Measurements from ENCODE around the gene C9orf85.
"Not testable (repeated sequence)": the region's sequence is repeated elsewhere in the genome, so short reads cannot be mapped to it uniquely, and the experiment has no call there.

Gene C9orf85, protein sequence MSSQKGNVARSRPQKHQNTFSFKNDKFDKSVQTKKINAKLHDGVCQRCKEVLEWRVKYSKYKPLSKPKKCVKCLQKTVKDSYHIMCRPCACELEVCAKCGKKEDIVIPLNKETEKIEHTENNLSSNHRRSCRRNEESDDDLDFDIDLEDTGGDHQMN

DNA sequence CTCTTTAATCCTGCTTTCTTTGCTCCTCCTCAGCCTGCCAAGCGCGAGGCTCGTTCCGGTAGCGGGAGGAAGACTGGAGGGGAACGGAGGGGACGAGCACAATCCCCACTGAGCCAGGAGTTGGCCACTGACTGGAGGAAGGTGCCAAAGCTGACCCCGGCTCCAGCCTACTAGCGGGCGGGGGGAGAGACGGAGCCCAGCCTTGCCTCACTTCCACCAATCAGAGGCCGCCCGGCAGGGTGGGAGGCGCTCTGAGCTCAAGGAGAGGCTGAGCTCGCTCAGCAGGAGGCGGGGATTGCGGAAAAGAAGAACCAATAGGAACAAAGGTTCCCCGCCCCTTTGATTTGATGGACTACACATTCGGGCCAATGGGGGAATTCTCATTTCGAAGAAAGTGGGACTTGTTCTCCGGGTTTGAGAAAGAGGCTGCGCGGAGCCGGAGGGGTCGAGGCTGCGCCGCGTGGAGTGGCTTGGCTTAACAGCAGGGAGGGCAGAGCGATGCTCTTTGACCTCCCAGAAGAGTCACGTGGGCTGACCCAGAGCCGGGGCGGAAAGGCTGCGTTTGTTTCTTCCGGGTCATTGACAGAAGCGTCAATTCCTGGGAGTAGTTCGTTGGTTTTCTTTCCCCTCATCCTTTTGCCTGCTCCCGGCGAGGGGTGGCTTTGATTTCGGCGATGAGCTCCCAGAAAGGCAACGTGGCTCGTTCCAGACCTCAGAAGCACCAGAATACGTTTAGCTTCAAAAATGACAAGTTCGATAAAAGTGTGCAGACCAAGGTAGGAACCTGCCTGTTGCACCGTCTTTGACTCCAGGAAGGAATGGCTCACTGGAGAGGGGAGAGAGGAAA lies at the start of gene C9orf85, which contains the start of gene ABHD17B:
C9orf85 (plus strand) TSS at position 579 of the 847 bp plus-strand sequence; CDS start at position 675, 96 bp downstream.
ABHD17B (minus strand) TSS at position 133 of the 847 bp plus-strand sequence. CDS start 36,113 bp downstream, outside the sequence.
- peak; percentile 99 for DNase-seq

DNA sequence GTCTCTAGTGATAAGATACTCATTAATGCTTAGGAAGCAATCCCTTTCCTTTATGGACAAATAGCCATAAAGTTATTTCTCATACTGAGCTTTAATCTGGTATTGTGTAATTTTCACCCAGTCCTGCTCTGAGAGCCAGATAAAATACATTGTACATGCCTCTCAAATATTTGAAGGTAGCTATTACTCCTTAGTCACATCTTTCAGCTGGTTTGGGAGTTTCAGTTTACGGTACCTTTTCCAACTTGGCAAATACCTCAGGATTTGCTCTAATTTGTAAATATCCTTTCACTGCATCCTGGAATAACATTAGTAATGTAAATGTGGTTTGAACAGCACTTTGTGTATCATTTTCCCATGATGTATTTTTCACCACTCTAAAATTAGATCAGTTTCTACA lies 47.8 kb upstream of the C9orf85 start:
- DNase-seq, result no peak

DNA sequence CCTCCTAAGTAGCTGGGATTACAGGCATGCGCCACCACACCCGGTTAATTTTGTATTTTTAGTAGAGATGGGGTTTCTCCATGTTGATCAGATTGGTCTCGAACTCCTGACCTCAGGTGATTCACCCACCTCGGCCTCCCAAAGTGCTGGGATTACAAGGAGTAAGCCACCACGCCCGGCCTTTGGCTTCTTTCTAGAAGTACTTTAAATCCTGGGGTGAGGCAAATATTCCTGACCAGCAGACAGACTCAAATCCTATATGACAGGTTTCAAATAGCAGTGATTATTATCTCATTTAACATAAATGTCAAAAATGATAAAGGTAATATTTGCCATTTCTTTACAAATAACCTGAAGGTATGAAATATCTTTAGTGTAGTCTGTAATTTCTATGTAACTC lies 36.1 kb upstream of the C9orf85 start:
- no peak for DNase-seq

DNA sequence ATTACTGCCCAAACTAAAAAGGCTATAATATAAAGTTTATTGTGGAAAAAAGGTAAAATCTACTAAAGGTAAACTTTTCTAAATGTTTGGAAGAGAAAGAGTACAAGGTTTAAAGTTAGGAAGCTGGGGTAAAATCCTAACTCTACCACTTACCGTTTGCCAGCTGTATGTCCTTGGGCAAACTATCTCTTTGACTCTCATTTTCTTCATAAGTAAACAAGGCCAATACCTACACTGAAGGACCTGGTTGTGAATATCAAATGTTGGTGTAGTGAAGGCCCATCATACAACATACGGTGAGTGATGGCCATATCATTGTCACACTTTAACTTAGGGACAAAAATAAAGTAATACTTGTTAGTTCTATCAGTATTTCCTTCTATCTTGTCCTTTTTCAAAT lies 35.3 kb upstream of the C9orf85 start:
- DNase-seq, result no peak

DNA sequence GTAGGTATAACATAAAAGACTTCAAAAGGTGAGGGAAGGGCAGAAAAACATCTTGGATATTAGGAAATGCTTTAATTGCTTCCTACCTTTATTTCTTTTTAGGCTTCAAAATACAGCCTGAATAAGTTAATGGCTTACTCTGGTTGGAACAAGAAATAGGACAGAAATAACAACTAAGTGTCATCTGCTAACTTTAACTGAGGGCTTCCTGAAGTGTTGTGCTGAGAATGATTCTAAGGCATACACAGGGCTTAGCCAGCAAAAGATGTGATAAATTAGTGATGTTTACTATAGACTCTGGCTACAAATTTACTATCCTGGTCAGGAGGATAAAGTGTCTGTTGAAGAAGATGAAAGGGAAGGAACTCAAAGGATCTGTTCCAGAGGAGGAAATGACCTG lies 34.6 kb upstream of the C9orf85 start:
- DNase-seq, result no peak

DNA sequence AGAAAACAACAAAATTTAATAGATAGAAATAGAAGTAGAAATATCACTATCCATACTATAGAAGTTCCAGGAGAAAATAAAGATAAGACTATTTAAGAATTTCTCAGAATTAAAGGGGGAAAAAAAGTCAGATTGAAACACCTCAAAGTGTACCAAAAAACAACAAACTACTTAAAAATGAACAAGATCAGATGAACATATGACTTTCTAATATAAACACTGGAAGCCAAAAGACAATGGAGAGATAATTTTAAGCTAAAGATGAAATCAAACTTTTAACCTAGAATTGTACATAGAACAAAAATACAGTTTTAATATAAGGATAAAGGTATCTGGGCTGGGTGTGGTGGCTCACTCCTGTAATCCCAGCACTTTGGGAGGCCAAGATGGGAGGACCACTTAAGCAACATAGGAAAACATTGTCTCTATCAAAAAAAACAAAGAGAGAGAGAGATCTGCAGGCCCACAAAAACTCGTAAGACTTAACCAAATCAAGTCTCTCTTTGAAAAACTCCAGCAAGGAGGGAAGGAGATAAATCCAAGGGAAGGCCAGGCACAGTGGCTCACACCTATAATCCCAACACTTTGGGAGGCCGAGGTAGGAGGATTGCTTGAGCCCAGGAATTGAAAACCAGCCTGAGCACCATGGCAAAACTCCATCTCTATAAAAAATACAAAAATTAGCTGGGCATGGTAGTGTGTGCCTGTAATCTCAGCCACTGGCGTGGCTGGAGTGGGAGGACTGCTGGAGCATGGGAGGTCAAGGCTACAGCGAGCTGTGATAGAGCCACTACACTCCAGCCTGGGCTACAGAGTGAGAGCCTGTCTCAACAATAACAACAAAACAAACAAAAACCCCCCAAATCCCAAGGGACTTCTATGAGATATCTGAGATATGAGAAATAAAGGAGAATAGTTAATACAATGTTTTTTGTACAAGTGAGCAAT lies 32.8 kb upstream of the C9orf85 start:
- no peak for DNase-seq

DNA sequence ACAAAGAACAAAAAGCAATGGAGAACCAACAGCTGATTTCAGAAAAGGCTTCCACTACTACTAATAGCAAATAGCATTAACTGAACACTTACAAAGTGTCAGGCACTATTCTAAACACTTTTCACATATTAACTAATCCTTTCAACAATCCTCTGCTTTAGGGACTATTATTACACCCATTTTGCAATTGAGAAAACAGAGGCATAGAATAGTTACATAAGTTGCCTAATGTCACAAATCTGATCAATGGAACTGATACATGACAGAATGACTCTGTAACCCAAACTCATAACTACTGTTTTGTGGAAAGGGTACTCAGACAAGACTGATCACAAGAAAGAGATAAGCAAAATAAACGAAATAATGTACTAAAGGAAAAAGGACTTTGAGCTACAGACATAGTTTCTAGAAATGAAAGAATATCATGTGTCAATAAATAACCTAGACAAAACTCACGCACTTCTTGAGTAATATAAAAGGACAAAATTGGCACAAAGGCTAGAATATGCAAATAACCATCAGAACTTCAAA lies 31.7 kb upstream of the C9orf85 start:
- DNase-seq, result no peak

DNA sequence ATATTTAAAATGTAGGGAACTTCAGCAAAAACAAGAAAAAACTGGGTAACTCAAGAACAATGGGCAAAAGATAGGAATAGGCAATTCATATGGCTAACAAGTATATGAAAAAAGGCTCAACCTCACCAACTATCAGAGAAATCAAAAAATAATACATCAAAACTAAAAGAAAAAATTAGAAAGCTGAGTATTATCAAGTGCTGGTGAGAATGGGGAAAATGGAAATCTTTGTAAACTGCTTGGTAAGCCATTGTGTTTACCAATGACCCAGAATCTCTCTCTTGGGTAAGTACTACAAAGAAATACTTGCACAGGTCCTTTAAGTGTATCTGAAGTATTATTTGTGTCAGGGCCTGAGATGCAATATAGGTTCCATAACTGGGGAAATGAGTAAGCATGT lies 27.4 kb upstream of the C9orf85 start:
- DNase-seq, result no peak

DNA sequence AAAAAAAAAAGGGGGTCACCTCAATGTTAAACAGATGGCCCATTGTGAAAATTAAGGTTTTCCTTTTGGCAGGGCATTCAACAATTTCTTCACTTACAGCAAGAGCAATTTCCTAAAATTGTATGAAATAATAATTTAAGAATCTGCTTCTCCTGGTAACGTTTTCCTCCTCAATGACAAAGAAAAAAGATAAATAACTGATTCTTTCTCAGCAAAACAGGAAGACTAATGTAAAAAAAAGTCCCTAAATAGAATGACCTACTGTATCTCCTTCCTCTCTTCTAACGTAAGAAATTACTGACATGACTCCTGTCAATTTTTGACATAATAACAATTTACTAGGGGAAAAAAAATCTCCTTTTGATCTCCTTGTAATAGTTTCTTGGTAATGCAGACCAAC lies 26.0 kb upstream of the C9orf85 start:
- DNase-seq, result no peak

DNA sequence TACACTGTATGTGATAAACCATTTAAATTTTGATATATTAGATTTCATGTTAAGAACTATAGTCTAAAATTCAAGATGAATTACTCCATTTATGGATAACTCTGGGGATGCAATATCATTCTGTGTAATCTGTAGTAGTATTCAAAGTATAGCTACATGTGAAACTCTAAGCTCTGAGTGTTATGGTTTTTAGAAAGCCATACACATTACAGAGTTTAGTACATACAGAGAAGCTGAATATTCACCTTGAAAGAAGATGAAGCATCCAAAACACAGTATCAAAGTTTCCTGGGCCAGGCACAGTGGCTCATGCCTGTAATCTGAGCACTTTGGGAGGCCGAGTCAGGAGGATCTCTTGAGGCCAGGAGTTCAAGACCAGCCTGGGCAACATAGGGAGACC lies 25.4 kb upstream of the C9orf85 start:
- no peak for DNase-seq

DNA sequence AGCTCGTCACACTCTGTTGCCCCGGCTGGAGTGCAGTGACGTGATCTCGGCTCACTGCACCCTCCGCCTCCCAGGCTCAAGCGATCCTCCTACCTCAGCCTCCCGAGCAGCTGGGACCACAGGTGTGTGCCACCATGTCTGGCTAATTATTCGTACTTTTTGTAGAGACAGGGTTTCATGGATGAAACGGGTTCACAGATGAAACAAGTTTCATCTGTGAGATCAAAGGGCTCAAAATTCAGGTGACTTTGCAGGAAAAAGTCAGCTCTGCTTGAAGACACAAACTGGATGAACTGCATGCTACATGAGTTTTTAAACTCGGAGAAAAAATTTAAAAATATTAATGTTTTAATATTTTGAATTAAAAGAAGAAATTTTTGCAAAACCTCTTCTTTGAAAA lies 24.9 kb upstream of the C9orf85 start:
- no peak for DNase-seq

DNA sequence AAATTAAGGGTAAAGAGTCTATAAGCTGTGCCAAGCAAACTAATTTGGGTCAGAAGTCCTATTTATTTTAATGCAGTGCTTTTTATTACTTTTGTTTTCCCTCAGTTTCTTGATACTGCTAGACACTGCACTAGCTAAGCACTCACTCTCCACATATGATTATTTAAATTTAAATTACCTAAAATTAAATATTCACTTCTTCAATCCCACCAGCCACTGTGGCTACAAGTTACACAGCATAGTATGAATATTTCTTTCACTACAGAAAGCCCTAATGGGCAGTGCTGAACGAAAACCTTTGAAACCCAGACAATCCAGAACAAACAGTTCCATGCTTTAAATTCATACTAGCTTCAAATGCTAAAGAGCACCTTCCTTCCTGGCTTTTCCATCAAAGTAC lies 24.1 kb upstream of the C9orf85 start:
- no peak for DNase-seq

DNA sequence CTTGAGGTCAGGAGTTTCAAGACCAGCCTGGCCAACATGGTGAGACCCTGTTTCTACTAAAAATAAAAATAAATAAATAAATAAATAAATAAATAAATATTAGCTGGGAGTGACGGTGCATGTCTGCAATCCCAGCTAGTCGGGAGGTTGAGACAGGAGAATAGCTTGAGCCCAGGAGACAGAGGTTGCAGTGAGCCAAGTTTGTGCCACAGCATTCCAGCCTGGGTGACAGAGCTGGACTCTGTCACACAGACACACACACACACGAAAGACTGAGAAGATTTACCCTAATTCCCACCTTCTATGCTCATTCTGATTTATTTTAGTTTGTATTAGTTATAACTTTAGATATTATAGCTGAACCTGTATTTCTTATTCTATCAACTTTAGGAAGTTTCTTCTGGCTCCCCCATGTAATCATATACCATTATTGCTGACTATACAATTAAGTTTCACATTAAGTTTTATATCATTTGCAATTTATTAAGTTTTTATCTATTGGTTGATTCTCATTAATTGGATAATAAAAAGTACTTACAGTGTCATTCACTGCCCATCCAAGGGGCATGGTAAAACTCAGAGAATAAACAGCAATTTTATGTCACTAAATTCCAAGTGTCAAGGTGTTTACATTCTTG lies 21.3 kb upstream of the C9orf85 start:
- DNase-seq, result no peak

DNA sequence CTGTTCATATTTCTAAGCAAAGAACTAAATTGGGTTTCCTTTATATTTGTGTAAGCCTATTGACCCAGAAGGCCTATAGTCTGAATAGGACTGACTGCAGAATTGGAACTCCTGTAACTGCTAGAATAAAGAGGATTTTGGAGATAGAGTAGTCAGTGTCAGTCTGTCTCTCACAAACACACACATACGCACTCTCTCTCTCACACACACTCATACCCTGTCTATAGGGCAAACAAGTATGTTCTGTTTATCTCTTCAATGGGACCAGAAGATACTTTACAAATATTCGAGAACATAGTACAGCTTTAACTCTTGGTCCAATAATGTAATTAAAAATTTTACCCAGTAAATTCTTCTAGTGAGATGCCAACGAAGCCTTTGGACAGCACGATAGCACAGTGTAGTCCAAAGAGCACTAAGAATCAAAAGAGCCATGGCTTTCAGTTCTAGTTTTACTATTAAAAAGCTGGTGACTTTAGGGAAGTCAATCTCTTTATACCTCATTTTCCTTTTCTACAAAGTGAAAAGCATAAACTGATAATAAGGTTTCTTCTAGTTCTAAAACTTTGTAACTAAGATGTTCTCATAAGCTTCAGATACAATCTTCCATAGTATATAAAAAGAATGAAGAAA lies 19.8 kb upstream of the C9orf85 start:
- DNase-seq, result no peak

DNA sequence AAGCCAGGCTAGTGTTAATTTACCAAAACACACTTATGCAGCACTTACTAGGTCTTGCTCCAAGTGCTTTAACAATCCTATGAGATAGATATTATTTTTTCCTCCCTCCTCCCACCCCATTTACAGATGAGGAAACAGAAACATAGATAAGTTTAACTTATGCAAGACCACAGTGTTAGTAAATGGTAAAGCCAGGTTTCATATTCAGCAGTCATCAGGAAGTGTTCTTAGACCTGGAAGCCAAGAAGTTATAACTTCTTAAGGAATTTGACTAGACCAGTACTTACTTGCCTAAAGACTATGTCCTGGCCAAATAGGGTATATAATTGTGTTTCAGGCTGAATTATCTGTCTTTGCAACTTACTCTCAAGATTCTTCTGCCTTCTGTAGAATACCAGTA lies 16.3 kb upstream of the C9orf85 start:
- DNase-seq, result no peak

DNA sequence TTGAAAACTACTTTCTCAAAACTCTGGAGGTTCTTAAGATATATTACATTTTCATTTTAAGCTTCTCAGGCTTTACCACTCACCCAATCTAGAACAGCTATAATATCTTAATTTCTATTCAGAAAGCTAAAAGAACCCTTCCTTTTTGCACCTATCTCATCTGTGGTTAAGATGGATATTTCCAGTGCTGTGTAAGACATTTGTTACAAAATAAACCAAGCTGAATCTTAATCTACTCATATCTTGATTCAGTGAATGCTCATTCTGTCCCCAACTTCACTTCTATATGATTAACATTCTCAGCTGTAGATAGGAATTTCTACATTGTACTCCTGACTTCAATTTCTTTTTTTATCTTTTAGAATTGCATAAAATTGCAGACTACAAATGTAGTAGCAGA lies 15.5 kb upstream of the C9orf85 start:
- no peak for DNase-seq

DNA sequence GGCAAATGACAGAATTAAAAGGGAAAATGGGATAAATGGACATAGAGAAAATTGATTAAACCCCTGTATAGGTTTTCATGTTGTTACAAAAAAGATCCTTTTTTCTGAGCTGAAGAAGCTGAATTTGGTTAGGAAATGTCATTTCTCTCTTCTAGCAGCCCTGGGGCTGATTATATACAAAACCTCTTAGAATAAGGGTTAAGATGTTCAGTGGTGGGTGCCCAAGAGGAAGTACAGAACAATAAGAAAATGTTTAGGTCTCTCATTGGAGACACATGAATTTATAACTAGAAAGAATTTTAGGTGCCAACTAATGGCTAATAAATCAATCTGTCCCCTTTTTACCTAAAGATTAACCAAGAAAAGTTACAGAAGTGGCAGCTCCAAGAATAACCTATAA lies 14.7 kb upstream of the C9orf85 start:
- DNase-seq, result no peak

DNA sequence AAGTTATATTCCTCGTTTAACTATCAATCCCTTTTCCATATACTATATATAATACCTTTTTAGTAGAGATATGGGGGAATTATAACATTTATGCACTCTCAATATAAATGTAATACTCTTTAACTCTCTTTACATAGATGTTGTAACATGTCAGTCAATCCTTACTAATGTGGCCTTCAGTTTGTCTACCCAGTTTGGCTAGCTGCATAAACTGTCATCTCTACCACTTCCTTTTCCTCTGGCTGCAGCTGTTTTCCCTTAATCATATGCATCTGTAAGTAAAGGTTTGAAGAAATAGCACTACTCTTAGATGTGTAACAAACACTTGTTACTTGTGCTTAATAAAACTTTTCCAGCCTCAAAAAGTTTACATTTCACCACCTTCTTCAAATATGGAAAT lies 13.9 kb upstream of the C9orf85 start:
- DNase-seq, result no peak

DNA sequence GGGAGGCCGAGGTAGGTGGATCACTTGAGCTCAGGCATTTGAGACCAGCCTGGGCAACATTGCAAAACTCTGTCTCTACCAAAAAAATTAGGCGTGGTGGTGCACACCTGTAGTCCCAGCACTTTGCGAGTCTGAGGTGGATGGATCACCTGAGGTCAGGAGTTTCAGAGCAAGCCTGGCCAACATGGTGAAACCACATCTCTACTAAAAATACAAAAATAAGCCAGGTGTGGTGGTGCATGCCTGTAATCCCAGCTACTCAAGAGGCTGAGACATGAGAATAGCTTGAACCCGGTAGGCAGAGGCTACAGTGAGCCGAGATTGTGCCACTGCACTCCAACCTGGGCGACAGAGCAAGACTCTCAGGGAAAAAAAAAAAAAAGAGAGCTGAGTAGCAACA lies 12.7 kb upstream of the C9orf85 start:
- not testable (repeated sequence) for DNase-seq

DNA sequence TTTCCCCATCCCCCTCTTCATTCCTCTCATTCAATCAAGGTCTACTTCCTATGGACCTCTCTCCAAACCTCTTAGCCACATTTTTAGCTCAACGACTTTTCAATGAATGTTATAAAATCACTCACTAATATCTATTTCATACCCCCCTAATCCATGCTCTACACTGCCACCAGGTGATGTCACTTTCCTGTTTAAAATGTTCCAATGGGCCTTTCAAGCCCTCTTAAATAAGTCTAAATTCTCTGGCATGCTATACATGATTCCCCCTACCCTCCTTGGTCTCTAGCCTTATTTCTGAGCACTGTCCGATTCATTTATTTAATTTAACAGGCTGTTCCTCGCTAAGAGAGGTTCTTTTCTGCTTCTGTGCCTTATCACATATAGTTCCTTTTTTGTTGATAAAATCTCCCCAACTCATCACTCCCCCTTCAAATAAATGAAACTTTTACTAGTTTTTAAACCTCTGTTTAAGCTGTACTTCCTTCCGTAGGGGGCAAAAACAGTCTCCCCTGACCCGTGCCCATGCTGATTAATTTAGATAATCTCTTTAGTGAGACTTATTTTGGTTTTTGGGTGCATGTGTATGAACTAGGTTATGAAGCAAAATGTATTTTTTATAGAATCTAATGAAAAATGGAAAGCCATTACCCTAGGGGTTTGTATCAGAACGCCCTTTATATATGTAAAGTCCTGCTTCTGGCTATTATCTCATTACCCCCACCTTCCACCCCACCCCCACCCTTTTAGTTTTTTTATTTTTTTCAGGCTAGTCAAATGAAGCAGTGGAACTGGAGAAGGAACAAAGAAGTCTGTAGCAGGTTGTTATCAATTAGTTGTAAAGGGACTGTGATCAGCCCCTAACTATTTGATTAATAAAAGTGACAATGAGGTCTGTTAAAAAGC lies 9.5 kb upstream of the C9orf85 start:
- DNase-seq, result no peak

DNA sequence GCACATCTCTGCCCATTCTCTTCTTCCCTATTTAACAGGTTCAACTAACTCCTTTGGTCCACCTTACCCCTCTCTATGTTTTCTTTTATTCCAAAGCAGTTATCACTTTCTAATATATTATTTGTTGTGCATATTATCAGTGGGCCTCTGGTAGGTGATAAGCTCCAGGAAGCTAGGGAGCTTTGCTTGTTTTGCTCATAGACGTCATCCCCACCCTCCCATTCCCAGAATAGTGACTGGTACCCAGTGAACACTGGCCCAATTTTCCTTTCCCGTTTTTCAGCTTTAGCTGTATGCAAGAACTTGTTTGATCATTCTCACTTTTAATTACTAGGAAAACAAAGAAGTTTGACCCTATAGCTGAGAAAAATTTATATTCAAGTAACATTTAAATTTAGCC lies 7.4 kb upstream of the C9orf85 start:
- DNase-seq, result no peak
